ENCODE measurements around the gene GHDC.

DNA sequence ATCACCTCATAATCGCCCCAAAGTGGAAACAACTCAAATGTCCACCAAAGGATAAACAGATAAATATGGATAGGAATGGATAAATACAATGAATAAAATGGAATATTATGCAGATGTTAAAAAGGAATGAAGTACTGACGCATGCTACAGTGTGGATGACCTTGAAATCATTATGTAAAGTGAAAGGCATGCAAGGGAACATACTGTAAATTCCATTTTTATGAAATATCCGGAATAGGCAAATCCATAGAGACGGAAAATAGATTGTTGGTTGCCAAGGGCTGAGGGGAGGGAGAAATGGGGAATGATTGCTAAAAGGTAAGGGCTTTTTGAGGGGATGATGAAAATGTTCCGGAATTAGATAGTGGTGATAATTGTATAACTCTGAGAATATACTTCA is 45.9 kb upstream of the GHDC start:
- TF ChIP-seq RAD21 (IDR thresholded peaks at IDR 0.05 in 1 of 2, conservative IDR thresholded peaks at IDR 0.05 in 1 of 2; ENCODE audit: low read depth in 2 of 2, low read length in 2 of 2) (no peak), CTCF (IDR thresholded peaks at IDR 0.05; ENCODE audit: control extremely low read depth in 1 of 3, insufficient read depth in 1 of 3, low read depth in 1 of 3, low read length in 3 of 3) (no peak), GABPA (IDR thresholded peaks at IDR 0.05; ENCODE audit: borderline replicate concordance, insufficient read depth, low read length) (no peak), MAFK (IDR thresholded peaks at IDR 0.05; ENCODE audit: low read depth, low read length) (no peak), POLR2A (IDR thresholded peaks at IDR 0.05; ENCODE audit: control extremely low read depth in 1 of 2, low read depth in 2 of 2, low read length in 2 of 2) (no peak)
